GM18526 (cell line): ENCODE data around the gene GCC1.

Source experiments
- POLR2A ChIP-seq: IDR thresholded peaks from 3 replicates; pipeline ENCODE4 v1.6.1; 2011; ENCODE audit not compliant: insufficient read length; ENCODE audit errors: extremely low read depth

The GCC1 gene

GRCh38 chr7:127600885-127601284 is 15.5 kb upstream of the GCC1 start:
- TF ChIP-seq POLR2A, result no peak

- no peak for TF ChIP-seq POLR2A
These were observed 12.9 kb upstream of the GCC1 start for GRCh38 chr7:127598318-127598717.

GRCh38 chr7:127595737-127596136 is 10.3 kb upstream of the GCC1 start:
- TF ChIP-seq POLR2A, result no peak

- TF ChIP-seq POLR2A, result no peak
These were observed 9.1 kb upstream of the GCC1 start for GRCh38 chr7:127594490-127594889.

- TF ChIP-seq POLR2A, result no peak
These were observed 7.2 kb upstream of the GCC1 start for GRCh38 chr7:127592550-127592949.

- TF ChIP-seq POLR2A, result no peak
These were observed 6.2 kb upstream of the GCC1 start for GRCh38 chr7:127591591-127591990.

GRCh38 chr7:127591189-127591588 is 5.8 kb upstream of the GCC1 start:
- no peak for TF ChIP-seq POLR2A

GRCh38 chr7:127589896-127590295 is 4.5 kb upstream of the GCC1 start:
- no peak for TF ChIP-seq POLR2A

GRCh38 chr7:127588697-127589482 is 3.5 kb upstream of the GCC1 start:
- no peak for TF ChIP-seq POLR2A

GRCh38 chr7:127588019-127588696 is 2.8 kb upstream of the GCC1 start, which contains the start of gene ARF5:
Gene ARF5, plus strand, starts transcription at chr7:127588411. Its CDS starts 88 bp downstream, at chr7:127588499.
- TF ChIP-seq POLR2A, result peak; percentile 71

- TF ChIP-seq POLR2A, result no peak
These were observed 2.2 kb upstream of the GCC1 start for GRCh38 chr7:127587663-127588018.

- no peak for TF ChIP-seq POLR2A
These were observed 950 bp upstream of the GCC1 start for GRCh38 chr7:127586346-127586745.

- TF ChIP-seq POLR2A, result no peak
These were observed 750 bp downstream of the GCC1 start for GRCh38 chr7:127584648-127585043.

- TF ChIP-seq POLR2A, result no peak
These were observed 3.0 kb downstream of the GCC1 start for GRCh38 chr7:127582361-127582760.

GRCh38 chr7:127581716-127582115 is 3.7 kb downstream of the GCC1 start:
- TF ChIP-seq POLR2A, result no peak

- no peak for TF ChIP-seq POLR2A
These were observed 4.8 kb downstream of the GCC1 start for GRCh38 chr7:127580612-127581011.
